ENCODE measurements around the gene NSD2. TPM values are rescaled to one million over a fixed set of nuclear protein-coding genes. Genes with fewer than 3 reads are reported as not detected.

The NSD2 gene
- total RNA-seq, 2 donors from 2014 or later = 153 to 208 TPM

DNA sequence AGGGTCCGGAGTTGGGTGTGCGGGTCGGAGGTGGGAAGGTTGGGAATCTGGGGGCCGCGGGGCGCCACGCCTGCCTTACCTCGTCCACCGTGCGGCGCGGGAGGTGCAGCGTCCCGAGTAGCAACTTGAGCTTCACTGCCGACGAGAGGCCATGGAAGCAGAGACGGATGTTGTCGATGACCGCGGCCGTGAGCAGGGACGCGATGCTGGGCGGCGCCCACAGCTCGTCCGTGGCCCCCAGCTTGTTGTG, 137.4 kb downstream of the NSD2 start:
- H3K4me3 Mint-ChIP-seq = peak overlapping the region; percentile 86
- no peaks in the 10 kb centered on the region for H3K9me3 Mint-ChIP-seq
- Histone ChIP-seq H3K4me3 (ENCODE audit: low read length) (peak overlapping the region; percentile 90), H3K9me3 (ENCODE audit: control insufficient read depth, low read length) (no peaks in the 10 kb centered on the region), H3K9ac (ENCODE audit: extremely low read depth, low read length, poor library complexity, severe bottlenecking) (peak overlapping the region; percentile 98), H3K36me3 (ENCODE audit: control insufficient read depth, insufficient read depth, low read length) (peaks cover 21% of the 10 kb centered on the region), H3K27ac (ENCODE audit: low read depth, low read length) (peak overlapping the region; percentile 99), H3K4me1 (ENCODE audit: control insufficient read depth, insufficient read depth, low read length) (no peaks in the 10 kb centered on the region), H3K27me3 (ENCODE audit: control insufficient read depth, insufficient read depth, low read length, poor library complexity, severe bottlenecking) (no peaks in the 10 kb centered on the region)
- H3K4me1 Mint-ChIP-seq = peaks cover 12% of the 10 kb centered on the region
- TF ChIP-seq, protein P1, sequence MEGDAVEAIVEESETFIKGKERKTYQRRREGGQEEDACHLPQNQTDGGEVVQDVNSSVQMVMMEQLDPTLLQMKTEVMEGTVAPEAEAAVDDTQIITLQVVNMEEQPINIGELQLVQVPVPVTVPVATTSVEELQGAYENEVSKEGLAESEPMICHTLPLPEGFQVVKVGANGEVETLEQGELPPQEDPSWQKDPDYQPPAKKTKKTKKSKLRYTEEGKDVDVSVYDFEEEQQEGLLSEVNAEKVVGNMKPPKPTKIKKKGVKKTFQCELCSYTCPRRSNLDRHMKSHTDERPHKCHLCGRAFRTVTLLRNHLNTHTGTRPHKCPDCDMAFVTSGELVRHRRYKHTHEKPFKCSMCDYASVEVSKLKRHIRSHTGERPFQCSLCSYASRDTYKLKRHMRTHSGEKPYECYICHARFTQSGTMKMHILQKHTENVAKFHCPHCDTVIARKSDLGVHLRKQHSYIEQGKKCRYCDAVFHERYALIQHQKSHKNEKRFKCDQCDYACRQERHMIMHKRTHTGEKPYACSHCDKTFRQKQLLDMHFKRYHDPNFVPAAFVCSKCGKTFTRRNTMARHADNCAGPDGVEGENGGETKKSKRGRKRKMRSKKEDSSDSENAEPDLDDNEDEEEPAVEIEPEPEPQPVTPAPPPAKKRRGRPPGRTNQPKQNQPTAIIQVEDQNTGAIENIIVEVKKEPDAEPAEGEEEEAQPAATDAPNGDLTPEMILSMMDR (conservative IDR thresholded peaks at IDR 0.05) = no peak
- WGBS, 2 experiments (ENCODE audit: insufficient coverage in 1 of 2, insufficient read length in 1 of 2) = 0% methylated on average over 27 of the region's 27 CpGs; no CpG with 5 or more reads in 1 of the 2 experiments
- peaks cover 14% of the 10 kb centered on the region for H3K27me3 Mint-ChIP-seq (ENCODE audit: insufficient read depth)
- H3K36me3 Mint-ChIP-seq (ENCODE audit: low read depth) = peaks cover 25% of the 10 kb centered on the region
- no peak for DNase-seq
- H3K27ac Mint-ChIP-seq = peak overlapping the region; percentile 93

- Mint-ChIP-seq H3K4me3 (peak within 1 kb of the TSS; percentile 86), H3K27me3 (ENCODE audit: insufficient read depth) (peaks cover 17% of the 10 kb centered on the region), H3K9me3 (no peaks in the 10 kb centered on the region), H3K27ac (peak within 1 kb of the TSS; percentile 93), H3K36me3 (ENCODE audit: low read depth) (peaks cover 21% of the 10 kb centered on the region), H3K4me1 (peaks cover 12% of the 10 kb centered on the region)
- H3K4me1 ChIP-seq (ENCODE audit: control insufficient read depth, insufficient read depth, low read length) = no peaks in the 10 kb centered on the region
- H3K27ac ChIP-seq (ENCODE audit: low read depth, low read length) = peak within 1 kb of the TSS; percentile 99
- peak within 1 kb of the TSS; percentile 98 for H3K9ac ChIP-seq (ENCODE audit: extremely low read depth, low read length, poor library complexity, severe bottlenecking)
- no peaks in the 10 kb centered on the region for H3K27me3 ChIP-seq (ENCODE audit: control insufficient read depth, insufficient read depth, low read length, poor library complexity, severe bottlenecking)
- DNase-seq = peak; percentile 98
- peaks cover 16% of the 10 kb centered on the region for H3K36me3 ChIP-seq (ENCODE audit: control insufficient read depth, insufficient read depth, low read length)
- 0 to 1% methylated on average over 21 to 95 of the region's 95 CpGs for WGBS, 2 experiments (ENCODE audit: insufficient coverage in 1 of 2, insufficient read length in 1 of 2)
- H3K9me3 ChIP-seq (ENCODE audit: control insufficient read depth, low read length) = no peaks in the 10 kb centered on the region
- TF ChIP-seq, protein P1 (conservative IDR thresholded peaks at IDR 0.05) = peak; percentile 70
- peak within 1 kb of the TSS; percentile 90 for H3K4me3 ChIP-seq (ENCODE audit: low read length)
Measured at GRCh38 chr4:2008921-2009650, 137.9 kb downstream of the NSD2 start, which contains the start of gene NELFA. TSS of gene NELFA (minus strand) at chr4:2008974. CDS start at chr4:2008959, 15 bp downstream.

GRCh38 chr4:2009651-2010233, 138.5 kb downstream of the NSD2 start:
- H3K27me3 Mint-ChIP-seq (ENCODE audit: insufficient read depth) = peaks cover 19% of the 10 kb centered on the region
- Histone ChIP-seq H3K27me3 (ENCODE audit: control insufficient read depth, insufficient read depth, low read length, poor library complexity, severe bottlenecking) (no peaks in the 10 kb centered on the region), H3K9me3 (ENCODE audit: control insufficient read depth, low read length) (no peaks in the 10 kb centered on the region), H3K4me1 (ENCODE audit: control insufficient read depth, insufficient read depth, low read length) (no peaks in the 10 kb centered on the region), H3K9ac (ENCODE audit: extremely low read depth, low read length, poor library complexity, severe bottlenecking) (peak overlapping the region; percentile 98), H3K36me3 (ENCODE audit: control insufficient read depth, insufficient read depth, low read length) (peaks cover 14% of the 10 kb centered on the region), H3K27ac (ENCODE audit: low read depth, low read length) (peak overlapping the region; percentile 99), H3K4me3 (ENCODE audit: low read length) (peak overlapping the region; percentile 90)
- WGBS, 2 experiments (ENCODE audit: insufficient coverage in 1 of 2, insufficient read length in 1 of 2) = 7 to 13% methylated on average over 11 to 23 of the region's 23 CpGs
- DNase-seq = peak; percentile 87
- peak overlapping the region; percentile 68 for H3K27ac Mint-ChIP-seq
- TF ChIP-seq, protein P1 (conservative IDR thresholded peaks at IDR 0.05) = peak; percentile 65
- H3K4me1 Mint-ChIP-seq = peaks cover 12% of the 10 kb centered on the region
- peaks cover 19% of the 10 kb centered on the region for H3K36me3 Mint-ChIP-seq (ENCODE audit: low read depth)
- peak overlapping the region; percentile 86 for H3K4me3 Mint-ChIP-seq
- H3K9me3 Mint-ChIP-seq = no peaks in the 10 kb centered on the region
